GM12891 (cell line): ENCODE results near the gene PDPR.

Source experiments
- POLR2A ChIP-seq: IDR thresholded peaks from 2 replicates; pipeline ENCODE4 v1.6.1; 2011; ENCODE audit warnings: low read depth, low read length, control low read depth
- POLR2AphosphoS5 ChIP-seq: IDR thresholded peaks from 2 replicates; pipeline ENCODE4 v1.6.1; 2011; ENCODE audit warnings: low read depth, low read length, control low read depth
- SPI1 ChIP-seq: IDR thresholded peaks from 2 replicates; pipeline ENCODE4 v1.6.1; 2011; ENCODE audit warnings: low read depth, low read length, control low read depth
- TAF1 ChIP-seq: IDR thresholded peaks from 2 replicates; pipeline ENCODE4 v1.6.1; 2011; ENCODE audit warnings: low read depth, low read length, control low read depth

- TF ChIP-seq SPI1 (no peak), POLR2A (no peak), POLR2AphosphoS5 (no peak), TAF1 (no peak)
These were observed 49.5 kb downstream of the PDPR start for GRCh38 chr16:70163596-70163995.
